ENCODE data around the gene UTP25.

UTP25 gene

GRCh38 chr1:209873067-209873799 lies 45.5 kb downstream of the UTP25 start:
- 0 out of 2 replicates have a peak, but pooled peaks cover 3% of the 10 kb centered on the region for H3K4me1 ChIP-seq (ENCODE audit: control insufficient read depth, insufficient read depth, low read length)
- H3K9ac ChIP-seq (ENCODE audit: low read depth, low read length), result no peak overlapping the region
- H3K27ac ChIP-seq (ENCODE audit: low read depth, low read length), result no peak overlapping the region

GRCh38 chr1:209875515-209875914 lies 47.7 kb downstream of the UTP25 start:
- no peaks in the 10 kb centered on the region for H3K36me3 ChIP-seq (ENCODE audit: control insufficient read depth, insufficient read depth, low read length)
- no peak overlapping the region for H3K4me3 ChIP-seq (ENCODE audit: low read depth, low read length)
- H3K9me3 ChIP-seq (ENCODE audit: control insufficient read depth, insufficient read depth, low read length), result no peaks in the 10 kb centered on the region
- H3K27me3 ChIP-seq (ENCODE audit: control insufficient read depth, insufficient read depth, low read length), result no peaks in the 10 kb centered on the region
- 0 out of 2 replicates have a peak, but pooled peaks cover 3% of the 10 kb centered on the region for H3K4me1 ChIP-seq (ENCODE audit: control insufficient read depth, insufficient read depth, low read length)
- H3K9ac ChIP-seq (ENCODE audit: low read depth, low read length), result no peak overlapping the region
- H3K27ac ChIP-seq (ENCODE audit: low read depth, low read length), result no peak overlapping the region

More at GRCh38 chr1:209873067-209873799, 45.5 kb downstream of the UTP25 start:
- Histone ChIP-seq H3K9me3 (ENCODE audit: control insufficient read depth, insufficient read depth, low read length) (no peaks in the 10 kb centered on the region), H3K4me3 (ENCODE audit: low read depth, low read length) (no peak overlapping the region), H3K36me3 (ENCODE audit: control insufficient read depth, insufficient read depth, low read length) (no peaks in the 10 kb centered on the region), H3K27me3 (ENCODE audit: control insufficient read depth, insufficient read depth, low read length) (no peaks in the 10 kb centered on the region)

GRCh38 chr1:209876078-209876800 lies 48.5 kb downstream of the UTP25 start:
- Histone ChIP-seq H3K4me1 (ENCODE audit: control insufficient read depth, insufficient read depth, low read length) (0 out of 2 replicates have a peak, but pooled peaks cover 3% of the 10 kb centered on the region), H3K9me3 (ENCODE audit: control insufficient read depth, insufficient read depth, low read length) (no peaks in the 10 kb centered on the region), H3K27me3 (ENCODE audit: control insufficient read depth, insufficient read depth, low read length) (no peaks in the 10 kb centered on the region), H3K36me3 (ENCODE audit: control insufficient read depth, insufficient read depth, low read length) (no peaks in the 10 kb centered on the region), H3K9ac (ENCODE audit: low read depth, low read length) (no peak overlapping the region), H3K27ac (ENCODE audit: low read depth, low read length) (no peak overlapping the region), H3K4me3 (ENCODE audit: low read depth, low read length) (no peak overlapping the region)

- H3K4me3 ChIP-seq (ENCODE audit: low read depth, low read length), result no peak overlapping the region
- H3K36me3 ChIP-seq (ENCODE audit: control insufficient read depth, insufficient read depth, low read length), result no peaks in the 10 kb centered on the region
- H3K9ac ChIP-seq (ENCODE audit: low read depth, low read length), result no peak overlapping the region
- no peaks in the 10 kb centered on the region for H3K27me3 ChIP-seq (ENCODE audit: control insufficient read depth, insufficient read depth, low read length)
- H3K27ac ChIP-seq (ENCODE audit: low read depth, low read length), result no peak overlapping the region
- H3K9me3 ChIP-seq (ENCODE audit: control insufficient read depth, insufficient read depth, low read length), result no peaks in the 10 kb centered on the region
- H3K4me1 ChIP-seq (ENCODE audit: control insufficient read depth, insufficient read depth, low read length), result 0 out of 2 replicates have a peak, but pooled peaks cover 3% of the 10 kb centered on the region
Observed at GRCh38 chr1:209877087-209877764, 49.5 kb downstream of the UTP25 start.

- Histone ChIP-seq H3K27ac (ENCODE audit: low read depth, low read length) (no peak overlapping the region), H3K4me3 (ENCODE audit: low read depth, low read length) (no peak overlapping the region), H3K9me3 (ENCODE audit: control insufficient read depth, insufficient read depth, low read length) (no peaks in the 10 kb centered on the region), H3K36me3 (ENCODE audit: control insufficient read depth, insufficient read depth, low read length) (no peaks in the 10 kb centered on the region), H3K27me3 (ENCODE audit: control insufficient read depth, insufficient read depth, low read length) (no peaks in the 10 kb centered on the region), H3K4me1 (ENCODE audit: control insufficient read depth, insufficient read depth, low read length) (peaks cover 10% of the 10 kb centered on the region), H3K9ac (ENCODE audit: low read depth, low read length) (no peak overlapping the region)
Observed at GRCh38 chr1:209878964-209879363, 51.2 kb downstream of the UTP25 start.

- Histone ChIP-seq H3K4me1 (ENCODE audit: control insufficient read depth, insufficient read depth, low read length) (peaks cover 15% of the 10 kb centered on the region), H3K4me3 (ENCODE audit: low read depth, low read length) (no peak overlapping the region), H3K9ac (ENCODE audit: low read depth, low read length) (no peak overlapping the region), H3K9me3 (ENCODE audit: control insufficient read depth, insufficient read depth, low read length) (no peaks in the 10 kb centered on the region), H3K27me3 (ENCODE audit: control insufficient read depth, insufficient read depth, low read length) (no peaks in the 10 kb centered on the region), H3K27ac (ENCODE audit: low read depth, low read length) (no peak overlapping the region), H3K36me3 (ENCODE audit: control insufficient read depth, insufficient read depth, low read length) (no peaks in the 10 kb centered on the region)
Observed at GRCh38 chr1:209879539-209879938, 51.8 kb downstream of the UTP25 start.

GRCh38 chr1:209880031-209880430 lies 52.3 kb downstream of the UTP25 start:
- no peak overlapping the region for H3K27ac ChIP-seq (ENCODE audit: low read depth, low read length)
- no peaks in the 10 kb centered on the region for H3K36me3 ChIP-seq (ENCODE audit: control insufficient read depth, insufficient read depth, low read length)
- H3K9me3 ChIP-seq (ENCODE audit: control insufficient read depth, insufficient read depth, low read length), result no peaks in the 10 kb centered on the region
- no peaks in the 10 kb centered on the region for H3K27me3 ChIP-seq (ENCODE audit: control insufficient read depth, insufficient read depth, low read length)
- no peak overlapping the region for H3K4me3 ChIP-seq (ENCODE audit: low read depth, low read length)
- peaks cover 20% of the 10 kb centered on the region for H3K4me1 ChIP-seq (ENCODE audit: control insufficient read depth, insufficient read depth, low read length)
- H3K9ac ChIP-seq (ENCODE audit: low read depth, low read length), result no peak overlapping the region

GRCh38 chr1:209881619-209882018 lies 53.8 kb downstream of the UTP25 start:
- peaks cover 23% of the 10 kb centered on the region for H3K4me1 ChIP-seq (ENCODE audit: control insufficient read depth, insufficient read depth, low read length)
- H3K27me3 ChIP-seq (ENCODE audit: control insufficient read depth, insufficient read depth, low read length), result no peaks in the 10 kb centered on the region
- H3K4me3 ChIP-seq (ENCODE audit: low read depth, low read length), result no peak overlapping the region

GRCh38 chr1:209882286-209882685 lies 54.5 kb downstream of the UTP25 start:
- Histone ChIP-seq H3K36me3 (ENCODE audit: control insufficient read depth, insufficient read depth, low read length) (no peaks in the 10 kb centered on the region), H3K9ac (ENCODE audit: low read depth, low read length) (no peak overlapping the region), H3K4me3 (ENCODE audit: low read depth, low read length) (no peak overlapping the region), H3K27ac (ENCODE audit: low read depth, low read length) (no peak overlapping the region), H3K4me1 (ENCODE audit: control insufficient read depth, insufficient read depth, low read length) (peaks cover 23% of the 10 kb centered on the region), H3K27me3 (ENCODE audit: control insufficient read depth, insufficient read depth, low read length) (no peaks in the 10 kb centered on the region), H3K9me3 (ENCODE audit: control insufficient read depth, insufficient read depth, low read length) (no peaks in the 10 kb centered on the region)

More at GRCh38 chr1:209881619-209882018, 53.8 kb downstream of the UTP25 start:
- no peak overlapping the region for H3K9ac ChIP-seq (ENCODE audit: low read depth, low read length)
- no peaks in the 10 kb centered on the region for H3K9me3 ChIP-seq (ENCODE audit: control insufficient read depth, insufficient read depth, low read length)
- H3K36me3 ChIP-seq (ENCODE audit: control insufficient read depth, insufficient read depth, low read length), result no peaks in the 10 kb centered on the region
- H3K27ac ChIP-seq (ENCODE audit: low read depth, low read length), result no peak overlapping the region

GRCh38 chr1:209882942-209883340 lies 55.2 kb downstream of the UTP25 start:
- H3K4me1 ChIP-seq (ENCODE audit: control insufficient read depth, insufficient read depth, low read length), result peaks cover 23% of the 10 kb centered on the region
- no peak overlapping the region for H3K27ac ChIP-seq (ENCODE audit: low read depth, low read length)
- H3K4me3 ChIP-seq (ENCODE audit: low read depth, low read length), result no peak overlapping the region
- no peak overlapping the region for H3K9ac ChIP-seq (ENCODE audit: low read depth, low read length)
- H3K27me3 ChIP-seq (ENCODE audit: control insufficient read depth, insufficient read depth, low read length), result no peaks in the 10 kb centered on the region
- H3K36me3 ChIP-seq (ENCODE audit: control insufficient read depth, insufficient read depth, low read length), result no peaks in the 10 kb centered on the region
- H3K9me3 ChIP-seq (ENCODE audit: control insufficient read depth, insufficient read depth, low read length), result no peaks in the 10 kb centered on the region

Measured in HUES48 (cell line).